ENCODE measurements around the gene EDAR. TPM values are rescaled to one million over a fixed set of nuclear protein-coding genes. Genes with fewer than 3 reads are reported as not detected.

The EDAR gene
- total RNA-seq, 1 donor from 2014 or later: 5.5 TPM

GRCh38 chr2:108947271-108947907, 41.6 kb downstream of the EDAR start:
- no peak for TF ChIP-seq CTCF (IDR thresholded peaks at IDR 0.05; ENCODE audit: unreplicated experiment)
- Mint-ChIP-seq H3K9me3 (peaks cover 30% of the 10 kb centered on the region), H3K36me3 (peaks cover 25% of the 10 kb centered on the region), H3K27ac (no peak overlapping the region), H3K27me3 (ENCODE audit: low read depth) (no peaks in the 10 kb centered on the region), H3K4me1 (peaks cover 25% of the 10 kb centered on the region), H3K4me3 (no peak overlapping the region)
- DNase-seq (ENCODE audit: low spot score in 2 of 2, unreplicated experiment in 2 of 2): no peak

GRCh38 chr2:108946442-108946841, 42.6 kb downstream of the EDAR start:
- peaks cover 21% of the 10 kb centered on the region for H3K9me3 Mint-ChIP-seq

GRCh38 chr2:108945969-108946368, 43.1 kb downstream of the EDAR start:
- peaks cover 21% of the 10 kb centered on the region for H3K9me3 Mint-ChIP-seq
- H3K27ac Mint-ChIP-seq: no peak overlapping the region
- H3K4me3 Mint-ChIP-seq: no peak overlapping the region
- DNase-seq (ENCODE audit: low spot score in 2 of 2, unreplicated experiment in 2 of 2): no peak
- peaks cover 29% of the 10 kb centered on the region for H3K4me1 Mint-ChIP-seq
- TF ChIP-seq CTCF (IDR thresholded peaks at IDR 0.05; ENCODE audit: unreplicated experiment): no peak
- peaks cover 18% of the 10 kb centered on the region for H3K36me3 Mint-ChIP-seq
- no peaks in the 10 kb centered on the region for H3K27me3 Mint-ChIP-seq (ENCODE audit: low read depth)

More at GRCh38 chr2:108946442-108946841, 42.6 kb downstream of the EDAR start:
- no peak overlapping the region for H3K4me3 Mint-ChIP-seq
- H3K27me3 Mint-ChIP-seq (ENCODE audit: low read depth): no peaks in the 10 kb centered on the region
- DNase-seq (ENCODE audit: low spot score in 2 of 2, unreplicated experiment in 2 of 2): no peak
- peaks cover 29% of the 10 kb centered on the region for H3K4me1 Mint-ChIP-seq
- H3K36me3 Mint-ChIP-seq: peaks cover 18% of the 10 kb centered on the region
- TF ChIP-seq CTCF (IDR thresholded peaks at IDR 0.05; ENCODE audit: unreplicated experiment): no peak
- H3K27ac Mint-ChIP-seq: no peak overlapping the region

- H3K36me3 Mint-ChIP-seq: peaks cover 18% of the 10 kb centered on the region
- H3K4me3 Mint-ChIP-seq: no peak overlapping the region
- H3K27me3 Mint-ChIP-seq (ENCODE audit: low read depth): no peaks in the 10 kb centered on the region
- no peak for DNase-seq (ENCODE audit: low spot score in 2 of 2, unreplicated experiment in 2 of 2)
- peak overlapping the region; percentile 98 for H3K27ac Mint-ChIP-seq
- peak; percentile 12 for TF ChIP-seq CTCF (IDR thresholded peaks at IDR 0.05; ENCODE audit: unreplicated experiment)
- peaks cover 21% of the 10 kb centered on the region for H3K9me3 Mint-ChIP-seq
- H3K4me1 Mint-ChIP-seq: peaks cover 33% of the 10 kb centered on the region
Observed at GRCh38 chr2:108944601-108945331, 44.3 kb downstream of the EDAR start.

- H3K9me3 Mint-ChIP-seq: peaks cover 21% of the 10 kb centered on the region
- peaks cover 38% of the 10 kb centered on the region for H3K4me1 Mint-ChIP-seq
- H3K27ac Mint-ChIP-seq: peak overlapping the region; percentile 98
- peak overlapping the region; percentile 32 for H3K4me3 Mint-ChIP-seq
- H3K36me3 Mint-ChIP-seq: peaks cover 18% of the 10 kb centered on the region
- no peaks in the 10 kb centered on the region for H3K27me3 Mint-ChIP-seq (ENCODE audit: low read depth)
- TF ChIP-seq CTCF (IDR thresholded peaks at IDR 0.05; ENCODE audit: unreplicated experiment): no peak
- DNase-seq (ENCODE audit: low spot score in 2 of 2, unreplicated experiment in 2 of 2): no peak
Observed at GRCh38 chr2:108943751-108944150, 45.3 kb downstream of the EDAR start.

All from mesothelial cell of epicardium (in vitro differentiated cells).